GM21528 (cell line): ENCODE data around the gene PARD6G.

ENCODE experiments used
- ATAC-seq: cut with Tn5 transposase; IDR thresholded peaks from one replicate; pipeline ENCODE4 v1.9.1; 2021; ENCODE audit warnings: mild to moderate bottlenecking, moderate library complexity; ENCODE audit not compliant: unreplicated experiment, low FRiP score

Gene PARD6G

DNA sequence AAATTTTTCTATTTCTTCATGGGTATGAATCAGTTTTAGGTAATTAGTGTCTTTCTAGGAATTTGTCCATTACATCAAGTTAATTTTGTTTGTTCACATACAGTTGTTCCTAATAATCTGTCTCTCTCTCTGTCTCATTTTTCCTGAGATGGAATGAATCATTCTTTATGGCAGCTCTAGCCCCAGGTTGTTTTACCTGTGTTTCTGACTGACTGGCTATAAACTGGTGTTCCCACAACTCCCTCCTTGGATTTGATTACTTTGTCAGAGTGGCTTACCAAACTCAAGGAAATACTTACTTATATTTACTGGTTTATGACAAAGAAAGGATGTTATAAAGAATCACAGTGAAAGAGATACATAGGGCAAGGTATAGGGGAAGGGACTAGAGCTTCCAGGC lies 123.2 kb downstream of the PARD6G start:
- ATAC-seq, result no peak

DNA sequence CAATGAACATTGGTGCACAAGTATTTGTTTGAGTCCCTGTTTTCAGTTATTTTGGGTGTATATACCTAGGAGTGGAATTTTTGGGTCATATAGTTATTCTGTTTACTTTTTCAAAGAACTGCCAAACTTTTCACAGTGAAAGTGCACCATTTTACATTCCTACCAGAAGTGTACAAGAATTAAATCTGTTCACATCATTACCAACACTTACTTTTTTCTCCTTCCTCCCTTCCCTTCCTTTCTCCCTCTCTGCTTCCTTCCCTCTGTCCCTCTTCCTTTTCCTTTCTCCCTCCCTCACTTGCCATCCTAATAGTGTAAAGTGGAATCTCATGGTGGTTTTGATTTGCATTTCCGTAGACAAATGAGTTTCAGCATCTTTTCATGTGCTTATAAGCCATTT lies 126.4 kb downstream of the PARD6G start:
- ATAC-seq, result no peak

DNA sequence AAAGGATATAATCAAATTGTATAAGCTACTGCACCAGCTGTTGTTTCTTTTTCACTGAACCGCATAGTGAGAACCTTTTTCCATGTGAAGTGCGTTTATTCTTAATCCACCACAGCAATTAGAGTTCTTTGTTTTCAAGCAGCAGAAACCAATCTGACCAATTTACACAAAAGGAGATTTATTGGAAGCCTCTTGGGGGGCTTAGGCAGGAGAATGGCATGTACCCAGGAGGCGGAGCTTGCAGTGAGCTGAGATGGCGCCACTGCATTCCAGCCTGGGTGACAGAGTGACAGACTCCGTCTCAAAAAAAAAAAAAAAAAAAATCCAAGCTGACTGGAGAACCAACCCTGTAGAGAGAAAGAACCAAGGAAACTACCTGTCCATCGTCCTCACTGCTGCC lies 128.2 kb downstream of the PARD6G start:
- no peak for ATAC-seq

GRCh38 chr18:80115035-80115434 lies 132.3 kb downstream of the PARD6G start:
- no peak for ATAC-seq

DNA sequence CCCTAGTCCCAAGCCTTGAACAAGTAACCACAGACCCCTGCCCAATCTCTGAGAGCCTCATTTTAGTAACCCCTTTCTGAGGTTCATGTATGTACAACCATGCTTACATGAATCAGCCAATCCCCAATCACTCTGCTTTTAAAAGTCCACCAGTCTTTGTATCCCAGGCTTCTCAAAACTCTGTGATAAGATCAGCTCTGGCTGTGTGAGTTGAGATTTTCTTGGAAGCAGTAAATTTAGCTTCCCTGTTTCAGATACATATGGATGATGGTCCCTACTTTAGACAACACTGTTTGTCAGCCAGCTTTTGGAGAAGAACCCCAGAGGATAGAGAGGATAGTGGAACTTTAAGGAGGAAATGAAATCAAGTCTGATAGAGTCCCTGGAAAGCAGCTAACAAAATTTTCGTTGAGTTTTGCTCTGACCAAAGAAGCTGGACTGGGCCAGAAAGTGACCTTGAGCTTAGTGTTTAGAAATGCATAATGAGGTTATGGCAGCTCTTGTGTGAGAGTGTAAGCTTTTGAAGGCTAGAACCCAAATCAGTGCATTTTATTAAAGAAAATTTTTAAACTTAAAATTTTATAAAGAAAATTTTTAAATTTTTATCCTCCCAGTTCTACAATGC lies 134.6 kb downstream of the PARD6G start:
- ATAC-seq, result no peak

GRCh38 chr18:80109676-80110078 lies 137.6 kb downstream of the PARD6G start:
- ATAC-seq, result peak; percentile 25

GRCh38 chr18:80108739-80109675 lies 138.3 kb downstream of the PARD6G start, which contains the start of gene ADNP2:
Gene ADNP2 (plus strand): TSS chr18:80109262. CDS start chr18:80117543, 8,281 bp downstream.
- ATAC-seq, result peak; percentile 79

DNA sequence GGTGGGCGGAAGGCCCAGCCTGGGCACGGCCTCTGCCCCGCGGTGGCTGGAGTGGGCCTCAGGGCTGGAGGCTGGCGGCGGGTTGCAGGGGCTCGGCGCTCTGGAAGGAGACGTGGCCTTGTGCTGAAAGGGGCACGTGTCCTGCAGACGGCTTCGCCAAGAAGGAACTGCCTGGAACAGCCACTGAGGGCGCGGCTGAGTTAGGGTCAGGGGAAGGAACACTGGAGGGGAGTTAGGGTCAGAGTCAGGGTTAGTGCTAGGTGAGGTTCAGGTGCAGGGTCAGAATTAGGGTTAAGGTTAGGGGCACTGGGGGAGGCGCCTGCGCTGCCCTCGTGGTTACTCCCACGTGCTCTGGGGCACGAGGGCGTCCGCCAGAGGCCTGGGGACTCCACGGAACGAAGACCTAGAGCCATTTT lies 139.2 kb downstream of the PARD6G start:
- ATAC-seq, result no peak

- ATAC-seq, result no peak
These were observed 139.9 kb downstream of the PARD6G start for GRCh38 chr18:80107426-80107825.
